Immature natural killer cell (primary cell): ENCODE data around the gene NARF. TPM values are rescaled to one million over a fixed set of nuclear protein-coding genes. Genes with fewer than 3 reads are reported as not detected.
"Not testable (repeated sequence)": the region's sequence is repeated elsewhere in the genome, so short reads cannot be mapped to it uniquely, and the experiment has no call there.

ENCODE experiments used
- DNase-seq, 3 donors: peaks; one replicate each; pipeline ENCODE4 v3.0.0; 2022; ENCODE audit warnings: mixed read lengths in 1 of 3
- H3K27ac Mint-ChIP-seq, 6 donors: one replicate each; pipeline ENCODE4 v1.8.0; 2020; ENCODE audit warnings: mixed read lengths in 6 of 6, mild to moderate bottlenecking in 5 of 6, inconsistent platforms in 4 of 6, moderate library complexity in 3 of 6
- H3K27me3 Mint-ChIP-seq, 3 donors: one replicate each; pipeline ENCODE4 v1.8.0; 2020 to 2021; ENCODE audit warnings: low read depth in 3 of 3, mild to moderate bottlenecking in 3 of 3, mixed read lengths in 3 of 3, moderate library complexity in 3 of 3, inconsistent platforms in 1 of 3
- H3K36me3 Mint-ChIP-seq, 3 donors: one replicate each; pipeline ENCODE4 v1.8.0; 2020; ENCODE audit warnings: mixed read lengths in 3 of 3, inconsistent platforms in 2 of 3, mild to moderate bottlenecking in 2 of 3
- H3K4me1 Mint-ChIP-seq, 2 donors: one replicate each; pipeline ENCODE4 v1.8.0; 2020; ENCODE audit warnings: inconsistent platforms in 2 of 2, mild to moderate bottlenecking in 2 of 2, mixed read lengths in 2 of 2, moderate library complexity in 1 of 2
- H3K4me3 Mint-ChIP-seq, 5 donors: one replicate each; pipeline ENCODE4 v1.8.0; 2020; ENCODE audit warnings: mild to moderate bottlenecking in 5 of 5, mixed read lengths in 5 of 5, inconsistent platforms in 3 of 5, moderate library complexity in 3 of 5
- H3K9me3 Mint-ChIP-seq, 6 donors: one replicate each; pipeline ENCODE4 v1.8.0; 2020; ENCODE audit warnings: mild to moderate bottlenecking in 6 of 6, mixed read lengths in 6 of 6, inconsistent platforms in 4 of 6, moderate library complexity in 3 of 6
- polyA plus RNA-seq, 3 donors: library from polyadenylated mRNA; unstranded; fragments of 300-500 nt; fragmentation: Illumina TruSeq; gene quantifications; one replicate each; pipeline ENCODE4 v1.2.3, GENCODE V29; 2021

NARF gene
- polyA plus RNA-seq, 3 donors from 2014 or later = 149 to 192 (median 179) TPM

DNA sequence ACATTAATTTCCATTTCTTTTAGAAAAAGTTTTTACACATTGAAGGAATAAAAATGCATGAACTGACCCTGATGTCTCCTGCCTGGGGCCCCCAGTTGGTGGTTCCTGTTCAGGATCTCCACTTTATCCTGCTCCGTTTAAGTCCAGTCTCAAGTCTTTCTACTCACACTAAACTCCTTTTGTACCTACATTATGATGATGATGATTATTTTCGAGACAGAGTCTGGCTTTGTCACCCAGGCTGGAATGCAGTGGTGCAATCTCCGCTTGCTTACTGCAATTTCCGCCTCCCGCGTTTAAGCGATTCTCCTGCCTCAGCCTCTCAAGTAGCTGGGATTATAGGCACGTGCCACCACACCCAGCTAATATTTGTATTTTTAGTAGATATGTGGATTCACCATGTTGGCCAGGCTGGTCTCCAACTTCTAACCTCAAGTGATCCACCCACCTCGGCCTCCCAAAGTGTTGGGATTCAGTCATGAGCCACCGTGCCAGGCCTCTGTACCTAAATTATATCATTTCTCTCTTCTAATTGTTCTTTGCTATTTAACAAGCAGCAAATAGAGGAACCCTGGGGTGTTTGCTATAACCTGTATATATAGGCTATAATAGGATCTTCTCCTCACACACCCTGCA, 58.8 kb downstream of the NARF start:
- no peaks in the 10 kb centered on the region for H3K36me3 Mint-ChIP-seq
- no peak overlapping the region for H3K4me3 Mint-ChIP-seq
- H3K4me1 Mint-ChIP-seq = peaks cover 13 to 20% of the 10 kb centered on the region in 2 donors
- H3K27me3 Mint-ChIP-seq = peaks cover 0 to 12% (median 4%) of the 10 kb centered on the region in 3 donors
- H3K9me3 Mint-ChIP-seq = no peaks in the 10 kb centered on the region
- DNase-seq = no peak
- H3K27ac Mint-ChIP-seq = no peak overlapping the region

DNA sequence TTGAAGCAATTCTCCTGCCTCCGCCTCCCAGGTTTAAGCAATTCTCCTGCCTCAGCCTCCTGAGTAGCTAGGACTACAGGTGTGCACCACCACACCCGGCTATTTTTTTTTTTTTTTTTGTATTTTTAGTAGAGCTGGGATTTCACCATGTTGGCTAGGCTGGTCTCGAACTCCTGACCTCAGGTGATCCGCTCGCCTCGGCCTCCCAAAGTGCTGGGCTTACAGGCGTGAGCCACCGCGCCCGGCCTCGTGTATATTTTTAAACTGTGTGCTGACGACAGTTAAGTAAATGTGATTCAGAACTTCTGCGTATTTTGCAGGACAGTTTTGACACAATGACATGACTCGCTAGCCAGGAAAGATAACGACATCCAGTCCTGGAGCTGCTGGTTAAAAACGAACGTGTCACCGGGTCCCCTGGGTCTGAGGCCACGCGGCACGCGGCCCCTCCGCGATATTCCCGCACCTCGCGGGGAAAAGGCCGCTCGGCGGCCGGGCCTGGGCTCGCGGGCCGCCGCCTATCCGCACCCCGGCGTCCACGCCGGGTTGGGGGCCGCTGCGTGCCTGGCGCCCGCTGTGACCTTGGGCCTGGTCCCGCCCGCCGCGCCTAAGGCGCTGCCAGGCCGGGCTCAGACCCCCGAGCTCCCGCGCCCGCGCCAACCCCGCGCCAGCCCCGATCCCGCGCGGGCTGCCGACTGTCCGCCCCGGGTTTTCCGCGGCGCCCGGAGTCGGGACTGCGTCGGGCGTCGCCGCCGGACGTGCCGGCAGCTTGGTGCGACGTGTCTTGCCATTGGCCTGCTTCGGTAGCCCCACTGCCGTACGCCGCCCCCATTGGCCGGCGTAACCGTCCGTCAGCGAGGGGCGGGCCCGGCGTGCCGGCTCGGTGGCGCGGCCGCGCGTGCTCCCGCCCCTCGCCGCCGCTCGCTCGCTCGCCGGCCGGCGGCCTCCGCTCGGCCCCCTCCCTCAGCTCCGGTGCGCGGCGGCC, 60.6 kb downstream of the NARF start, which contains the start of gene FOXK2:
Gene FOXK2, plus strand, starts transcription at position 907 of the 985 bp plus-strand sequence. CDS start 157 bp downstream, outside the sequence.
- Mint-ChIP-seq H3K9me3 (no peaks in the 10 kb centered on the region), H3K4me3 (peak within 1 kb of the TSS; percentile 88 to 98 (median 95)), H3K36me3 (no peaks in the 10 kb centered on the region), H3K4me1 (peaks cover 24 to 36% of the 10 kb centered on the region in 2 donors), H3K27me3 (peaks cover 0 to 12% (median 4%) of the 10 kb centered on the region in 3 donors), H3K27ac (peak within 1 kb of the TSS; percentile 77 to 94 (median 92))
- DNase-seq = peak; percentile 95 to 97 (median 96)

GRCh38 chr17:82519971-82520903, 61.7 kb downstream of the NARF start:
- no peaks in the 10 kb centered on the region for H3K9me3 Mint-ChIP-seq

GRCh38 chr17:82524540-82524939, 66.0 kb downstream of the NARF start:
- Mint-ChIP-seq H3K27ac (peak overlapping the region in 5 of 6 donors; percentile 19 to 45 (median 38)), H3K36me3 (no peaks in the 10 kb centered on the region), H3K4me1 (peaks cover 55 to 76% of the 10 kb centered on the region in 2 donors), H3K27me3 (peaks cover 0 to 11% (median 4%) of the 10 kb centered on the region in 3 donors), H3K4me3 (no peak overlapping the region), H3K9me3 (no peaks in the 10 kb centered on the region)
- DNase-seq = no peak

More at GRCh38 chr17:82519971-82520903, 61.7 kb downstream of the NARF start:
- peak overlapping the region; percentile 75 to 94 (median 92) for H3K27ac Mint-ChIP-seq
- H3K27me3 Mint-ChIP-seq = peaks cover 0 to 12% (median 4%) of the 10 kb centered on the region in 3 donors
- peak; percentile 36 to 41 (median 39) for DNase-seq
- H3K4me1 Mint-ChIP-seq = peaks cover 30 to 44% of the 10 kb centered on the region in 2 donors
- H3K36me3 Mint-ChIP-seq = no peaks in the 10 kb centered on the region
- peak overlapping the region; percentile 88 to 98 (median 95) for H3K4me3 Mint-ChIP-seq

DNA sequence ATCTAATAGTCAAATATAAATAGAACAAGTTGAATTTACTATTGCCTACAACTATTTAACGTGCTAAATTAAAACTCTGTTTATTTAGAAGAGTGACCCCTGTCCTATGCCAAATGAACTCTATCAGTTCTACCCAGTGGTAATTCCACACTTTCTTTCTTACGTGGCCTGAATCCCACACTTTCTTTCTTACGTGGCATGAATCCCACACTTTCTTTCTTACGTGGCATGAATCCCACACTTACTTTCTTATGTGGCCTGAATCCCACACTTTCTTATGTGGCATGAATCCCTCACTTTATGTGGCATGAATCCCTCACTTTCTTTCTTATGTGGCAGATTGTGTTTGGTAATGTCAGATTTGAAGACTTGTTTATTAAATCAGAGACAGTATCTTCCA, 67.2 kb downstream of the NARF start:
- H3K4me1 Mint-ChIP-seq = peaks cover 57 to 78% of the 10 kb centered on the region in 2 donors
- H3K4me3 Mint-ChIP-seq = no peak overlapping the region
- H3K9me3 Mint-ChIP-seq = no peaks in the 10 kb centered on the region
- peak overlapping the region in 4 of 6 donors; percentile 6 to 74 (median 66) for H3K27ac Mint-ChIP-seq
- H3K27me3 Mint-ChIP-seq = peaks cover 0 to 8% (median under 1%) of the 10 kb centered on the region in 3 donors
- no peak for DNase-seq
- H3K36me3 Mint-ChIP-seq = no peaks in the 10 kb centered on the region

- no peaks in the 10 kb centered on the region for H3K9me3 Mint-ChIP-seq
- H3K36me3 Mint-ChIP-seq = no peaks in the 10 kb centered on the region
- peaks cover 51 to 68% of the 10 kb centered on the region in 2 donors for H3K4me1 Mint-ChIP-seq
- peak overlapping the region; percentile 20 to 87 (median 56) for H3K27ac Mint-ChIP-seq
- no peak for DNase-seq
- no peak overlapping the region for H3K4me3 Mint-ChIP-seq
- peaks cover 0 to 4% (median 0%) of the 10 kb centered on the region in 3 donors for H3K27me3 Mint-ChIP-seq
Measured at GRCh38 chr17:82527898-82528297, 69.4 kb downstream of the NARF start.

- Mint-ChIP-seq H3K4me1 (peaks cover 50 to 66% of the 10 kb centered on the region in 2 donors), H3K27me3 (peaks cover 0 to 4% (median 0%) of the 10 kb centered on the region in 3 donors), H3K36me3 (no peaks in the 10 kb centered on the region), H3K27ac (peak overlapping the region; percentile 20 to 76 (median 61)), H3K9me3 (no peaks in the 10 kb centered on the region), H3K4me3 (peak overlapping the region in 1 of 5 donors; percentile 23)
- DNase-seq = peak in 1 of 3 donors; percentile 22
Measured at GRCh38 chr17:82528484-82529265, 70.1 kb downstream of the NARF start.

DNA sequence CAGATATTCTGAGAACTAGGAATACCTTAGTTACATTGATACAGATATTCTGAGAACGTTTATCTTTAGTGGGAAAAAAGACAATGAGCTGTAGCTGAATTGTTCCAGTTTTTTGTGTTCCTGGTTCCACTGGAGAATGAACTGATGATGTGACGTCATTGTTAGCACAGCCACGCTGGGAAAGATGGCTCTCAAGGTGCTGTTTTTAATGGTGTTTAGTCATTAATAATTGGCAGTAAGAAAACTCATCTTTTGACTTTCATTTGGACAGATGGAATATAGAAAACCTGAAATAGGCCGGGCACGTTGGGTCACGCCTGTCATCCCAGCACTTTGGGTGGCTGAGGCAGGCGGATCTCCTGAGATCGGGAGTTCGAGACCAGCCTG, 71.4 kb downstream of the NARF start:
- no peak overlapping the region for H3K4me3 Mint-ChIP-seq
- H3K27me3 Mint-ChIP-seq = peaks cover 0 to 5% (median 0%) of the 10 kb centered on the region in 3 donors
- no peaks in the 10 kb centered on the region for H3K9me3 Mint-ChIP-seq
- no peak for DNase-seq
- no peaks in the 10 kb centered on the region for H3K36me3 Mint-ChIP-seq
- no peak overlapping the region for H3K27ac Mint-ChIP-seq
- H3K4me1 Mint-ChIP-seq = peaks cover 53 to 67% of the 10 kb centered on the region in 2 donors

GRCh38 chr17:82531431-82531881, 72.9 kb downstream of the NARF start:
- DNase-seq = no peak
- Mint-ChIP-seq H3K36me3 (no peaks in the 10 kb centered on the region), H3K9me3 (no peaks in the 10 kb centered on the region), H3K4me1 (peaks cover 57 to 69% of the 10 kb centered on the region in 2 donors), H3K27ac (peak overlapping the region in 4 of 6 donors; percentile 12 to 80 (median 54)), H3K4me3 (no peak overlapping the region), H3K27me3 (peaks cover 0 to 5% (median 1%) of the 10 kb centered on the region in 3 donors)

GRCh38 chr17:82534401-82534812, 75.9 kb downstream of the NARF start:
- Mint-ChIP-seq H3K4me1 (peaks cover 54 to 68% of the 10 kb centered on the region in 2 donors), H3K36me3 (no peaks in the 10 kb centered on the region), H3K27ac (peak overlapping the region; percentile 10 to 80 (median 44)), H3K9me3 (no peaks in the 10 kb centered on the region), H3K4me3 (no peak overlapping the region), H3K27me3 (peaks cover 0 to 1% (median 1%) of the 10 kb centered on the region in 3 donors)
- no peak for DNase-seq

DNA sequence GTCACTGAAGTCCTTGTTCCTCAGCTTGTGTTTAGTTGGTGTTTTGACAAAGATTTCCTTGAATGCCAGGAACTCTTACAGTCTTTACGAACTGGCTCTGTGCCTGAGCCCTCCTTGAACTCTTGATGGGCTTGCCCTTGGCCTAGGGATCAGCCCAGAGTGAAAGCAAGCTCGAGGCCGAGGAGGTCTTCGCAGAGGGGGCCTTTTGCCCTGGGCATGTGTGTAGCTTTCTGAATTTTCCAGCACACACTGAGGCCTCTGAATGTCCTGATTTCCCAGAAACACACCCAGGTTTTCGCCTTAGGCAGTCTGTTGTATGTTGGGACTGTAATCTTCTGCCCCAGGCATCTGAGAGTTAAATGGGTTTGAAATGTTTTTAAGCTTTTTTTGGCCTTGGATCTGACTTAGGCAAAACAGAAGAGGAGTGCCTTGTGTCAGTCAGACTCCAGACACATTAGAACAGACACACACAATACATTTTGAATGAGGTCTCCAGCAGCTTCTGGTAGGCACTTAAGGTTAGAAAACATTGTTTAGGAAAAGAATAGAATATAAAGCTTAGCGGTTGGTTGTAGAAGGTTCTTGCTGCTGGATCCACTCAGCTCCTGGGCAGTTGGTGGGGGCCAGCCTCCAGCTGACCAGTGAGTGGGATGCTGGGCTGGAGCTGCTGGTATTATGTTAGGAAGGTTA, 78.1 kb downstream of the NARF start:
- Mint-ChIP-seq H3K9me3 (no peaks in the 10 kb centered on the region), H3K36me3 (no peaks in the 10 kb centered on the region), H3K27me3 (peaks cover 0 to 4% (median 1%) of the 10 kb centered on the region in 3 donors), H3K27ac (peak overlapping the region; percentile 4 to 85 (median 76)), H3K4me1 (peaks cover 49 to 65% of the 10 kb centered on the region in 2 donors), H3K4me3 (peak overlapping the region in 1 of 5 donors; percentile 32)
- DNase-seq = no peak

DNA sequence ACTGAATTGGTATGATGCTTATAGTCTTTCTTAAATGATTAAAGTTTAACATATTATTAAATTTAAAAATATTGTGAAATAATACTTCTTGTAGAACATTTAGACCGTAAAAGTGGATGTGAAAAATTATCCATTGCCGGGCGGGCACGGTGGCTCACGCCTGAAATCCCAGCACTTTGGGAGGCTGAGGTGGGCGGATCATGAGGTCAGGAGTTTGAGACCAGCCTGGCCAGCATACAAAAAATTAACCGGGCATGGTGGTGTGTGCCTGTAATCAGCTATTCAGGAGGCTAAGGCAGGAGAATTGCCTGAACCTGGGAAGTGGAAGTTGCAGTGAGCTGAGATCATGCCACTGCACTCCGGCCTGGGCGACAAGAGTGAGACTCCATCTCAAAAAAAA, 78.7 kb downstream of the NARF start:
- not testable (repeated sequence) for H3K27me3 Mint-ChIP-seq, H3K4me3 Mint-ChIP-seq, DNase-seq, H3K9me3 Mint-ChIP-seq, H3K36me3 Mint-ChIP-seq
- peak overlapping the region in 1 of 6 donors; percentile 36 for H3K27ac Mint-ChIP-seq
- H3K4me1 Mint-ChIP-seq = peaks cover 49 to 64% of the 10 kb centered on the region in 2 donors
